HepG2 (cell line): ENCODE data around the gene ACD. TPM values are rescaled to one million over a fixed set of nuclear protein-coding genes. Genes with fewer than 3 reads are reported as not detected.

Experiments
- ATF7 ChIP-seq, 2 experiments: fragments of 450-650 bp in 1 of 2; sonication (generic) in 1 of 2; formaldehyde crosslinking in 1 of 2; IDR thresholded peaks; 2 replicates each; pipeline versions ENCODE4 v1.4.0 to v1.6.1; 2016 to 2020; ENCODE audit warnings: antibody characterized with exemption in 1 of 2, mild to moderate bottlenecking in 1 of 2, missing genetic modification reagents in 1 of 2
- CREB1 ChIP-seq, 2 experiments: fragments of 450-650 bp in 1 of 2; IDR thresholded peaks; 2 replicates each; pipeline ENCODE4 v1.6.1; 2016 to 2017; ENCODE audit warnings: control low read depth in 1 of 2, mild to moderate bottlenecking in 1 of 2, missing compliant biosample characterization in 1 of 2, missing genetic modification characterization in 1 of 2
- HNRNPH1 ChIP-seq: fragments of 200-400 bp; formaldehyde crosslinking; optimal IDR thresholded peaks from 2 replicates; pipeline ENCODE3; 2017; ENCODE audit warnings: mild to moderate bottlenecking, low read depth, low read length
- ZNF121 ChIP-seq: sonication (generic); formaldehyde crosslinking; IDR thresholded peaks from 2 replicates; pipeline ENCODE4 v1.5.0; 2020; ENCODE audit warnings: mild to moderate bottlenecking, missing genetic modification reagents
- ZNF768 ChIP-seq: sonication (generic); formaldehyde crosslinking; IDR thresholded peaks from 2 replicates; pipeline ENCODE4 v1.4.0; 2020; ENCODE audit warnings: missing genetic modification reagents
- polyA plus RNA-seq, 8 experiments: library from polyadenylated mRNA; depleted of rRNA in 3 of 8; stranded (reverse) in 7 of 8; unstranded in 1 of 8; fragments of >200 nt; fragmentation: Illumina TruSeq in 4 of 8; extraction: Trizol in 4 of 8; gene quantifications; 2 replicates each; pipeline versions ENCODE4 v1.2.1 to v1.2.3, GENCODE V29; 2011 to 2016; ENCODE audit warnings: low read depth in 4 of 8, missing spikeins in 1 of 8, mixed read lengths in 1 of 8; ENCODE audit not compliant: insufficient read depth in 1 of 8
- total RNA-seq, 5 experiments: library from RNA; depleted of rRNA; stranded (reverse); fragments of >200 nt; fragmentation: Illumina TruSeq; extraction: Trizol; gene quantifications; 2 replicates each; pipeline ENCODE4 v1.2.3, GENCODE V29; 2016; ENCODE audit warnings: low read depth in 1 of 5
- TF ChIP-seq, protein P1 (sequence below): sonication (generic); formaldehyde crosslinking; IDR thresholded peaks from 2 replicates; pipeline ENCODE4 v1.5.0; 2020; ENCODE audit warnings: mild to moderate bottlenecking, missing genetic modification reagents
- TF ChIP-seq, protein P2 (sequence below): sonication (generic); formaldehyde crosslinking; IDR thresholded peaks from 2 replicates; pipeline ENCODE4 v1.5.0; 2020; ENCODE audit warnings: mild to moderate bottlenecking, missing genetic modification reagents
- TF ChIP-seq, protein P3 (sequence below): sonication (generic); formaldehyde crosslinking; IDR thresholded peaks from 2 replicates; pipeline ENCODE4 v1.4.0; 2020; ENCODE audit warnings: missing genetic modification reagents, borderline replicate concordance

Gene ACD
- total and polyA plus RNA-seq, 2 of the 13 experiments (the other 11 are each of a cell fraction or from before 2014, with no cell fraction given) = 32.6 to 38.3 TPM

DNA sequence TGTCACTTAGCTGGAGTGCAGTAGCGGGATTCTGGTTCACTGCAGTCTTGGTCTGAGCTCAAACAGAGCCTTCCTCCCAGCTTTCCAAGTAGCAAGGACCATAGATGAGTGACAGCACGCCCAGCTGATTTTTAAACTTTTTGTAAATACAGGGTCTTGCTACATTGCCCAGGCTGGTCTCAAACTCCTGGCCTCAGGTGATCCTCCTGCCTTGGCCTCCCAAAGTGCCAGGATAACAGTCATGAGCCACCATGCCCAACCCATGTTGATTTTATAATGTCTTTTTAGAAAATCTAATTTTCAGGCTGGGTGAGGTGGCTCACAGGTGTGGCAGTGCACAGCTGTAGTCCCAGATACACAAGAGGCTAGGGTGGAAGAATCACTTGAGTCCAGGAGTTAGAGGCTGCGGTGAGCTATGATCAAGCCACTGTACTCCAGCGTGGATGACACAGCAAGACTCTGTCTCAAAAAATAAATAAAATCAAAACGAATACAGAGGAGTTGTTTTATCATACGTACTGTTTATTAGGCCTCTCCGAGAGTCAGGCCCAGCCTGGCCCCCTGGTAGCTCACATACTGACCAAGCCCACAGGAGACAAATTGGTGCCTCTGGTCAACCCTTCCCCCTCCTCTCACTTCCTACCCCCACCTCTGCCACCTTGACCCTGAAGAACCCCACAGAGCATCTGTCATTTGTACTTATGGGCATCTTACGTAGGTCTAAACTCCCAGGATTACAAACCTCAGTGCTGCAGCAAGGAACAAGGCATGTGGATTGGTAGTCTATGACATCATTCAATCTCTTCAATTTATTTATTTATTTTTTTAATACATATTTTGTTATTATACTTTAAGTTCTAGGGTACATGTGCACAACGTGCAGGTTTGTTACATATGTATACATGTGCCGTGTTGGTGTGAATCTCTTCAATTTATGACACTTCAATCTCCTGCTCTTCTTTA lies 20.2 kb upstream of the ACD start (continued):
- TF ChIP-seq, protein P1, sequence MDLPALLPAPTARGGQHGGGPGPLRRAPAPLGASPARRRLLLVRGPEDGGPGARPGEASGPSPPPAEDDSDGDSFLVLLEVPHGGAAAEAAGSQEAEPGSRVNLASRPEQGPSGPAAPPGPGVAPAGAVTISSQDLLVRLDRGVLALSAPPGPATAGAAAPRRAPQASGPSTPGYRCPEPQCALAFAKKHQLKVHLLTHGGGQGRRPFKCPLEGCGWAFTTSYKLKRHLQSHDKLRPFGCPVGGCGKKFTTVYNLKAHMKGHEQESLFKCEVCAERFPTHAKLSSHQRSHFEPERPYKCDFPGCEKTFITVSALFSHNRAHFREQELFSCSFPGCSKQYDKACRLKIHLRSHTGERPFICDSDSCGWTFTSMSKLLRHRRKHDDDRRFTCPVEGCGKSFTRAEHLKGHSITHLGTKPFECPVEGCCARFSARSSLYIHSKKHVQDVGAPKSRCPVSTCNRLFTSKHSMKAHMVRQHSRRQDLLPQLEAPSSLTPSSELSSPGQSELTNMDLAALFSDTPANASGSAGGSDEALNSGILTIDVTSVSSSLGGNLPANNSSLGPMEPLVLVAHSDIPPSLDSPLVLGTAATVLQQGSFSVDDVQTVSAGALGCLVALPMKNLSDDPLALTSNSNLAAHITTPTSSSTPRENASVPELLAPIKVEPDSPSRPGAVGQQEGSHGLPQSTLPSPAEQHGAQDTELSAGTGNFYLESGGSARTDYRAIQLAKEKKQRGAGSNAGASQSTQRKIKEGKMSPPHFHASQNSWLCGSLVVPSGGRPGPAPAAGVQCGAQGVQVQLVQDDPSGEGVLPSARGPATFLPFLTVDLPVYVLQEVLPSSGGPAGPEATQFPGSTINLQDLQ (CRISPR knock-in tag) = no peak
- TF ChIP-seq, protein P2, sequence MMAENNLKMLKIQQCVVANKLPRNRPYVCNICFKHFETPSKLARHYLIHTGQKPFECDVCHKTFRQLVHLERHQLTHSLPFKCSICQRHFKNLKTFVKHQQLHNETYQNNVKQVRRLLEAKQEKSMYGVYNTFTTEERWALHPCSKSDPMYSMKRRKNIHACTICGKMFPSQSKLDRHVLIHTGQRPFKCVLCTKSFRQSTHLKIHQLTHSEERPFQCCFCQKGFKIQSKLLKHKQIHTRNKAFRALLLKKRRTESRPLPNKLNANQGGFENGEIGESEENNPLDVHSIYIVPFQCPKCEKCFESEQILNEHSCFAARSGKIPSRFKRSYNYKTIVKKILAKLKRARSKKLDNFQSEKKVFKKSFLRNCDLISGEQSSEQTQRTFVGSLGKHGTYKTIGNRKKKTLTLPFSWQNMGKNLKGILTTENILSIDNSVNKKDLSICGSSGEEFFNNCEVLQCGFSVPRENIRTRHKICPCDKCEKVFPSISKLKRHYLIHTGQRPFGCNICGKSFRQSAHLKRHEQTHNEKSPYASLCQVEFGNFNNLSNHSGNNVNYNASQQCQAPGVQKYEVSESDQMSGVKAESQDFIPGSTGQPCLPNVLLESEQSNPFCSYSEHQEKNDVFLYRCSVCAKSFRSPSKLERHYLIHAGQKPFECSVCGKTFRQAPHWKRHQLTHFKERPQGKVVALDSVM (CRISPR knock-in tag) = peak; percentile 67
- TF ChIP-seq CREB1 (IDR thresholded peaks at IDR 0.05) (peak; percentile 39; the same call in 1 of the 2 replicates), CREB1 (CRISPR knock-in tag; IDR thresholded peaks at IDR 0.05) (no peak), ZNF121 (CRISPR knock-in tag) (peak; percentile 47; the same call in 1 of the 2 replicates), HNRNPH1 (no peak), ATF7 (IDR thresholded peaks at IDR 0.05) (peak; percentile 82), ATF7 (CRISPR knock-in tag; IDR thresholded peaks at IDR 0.05) (no peak), ZNF768 (no peak)
- TF ChIP-seq, protein P3, sequence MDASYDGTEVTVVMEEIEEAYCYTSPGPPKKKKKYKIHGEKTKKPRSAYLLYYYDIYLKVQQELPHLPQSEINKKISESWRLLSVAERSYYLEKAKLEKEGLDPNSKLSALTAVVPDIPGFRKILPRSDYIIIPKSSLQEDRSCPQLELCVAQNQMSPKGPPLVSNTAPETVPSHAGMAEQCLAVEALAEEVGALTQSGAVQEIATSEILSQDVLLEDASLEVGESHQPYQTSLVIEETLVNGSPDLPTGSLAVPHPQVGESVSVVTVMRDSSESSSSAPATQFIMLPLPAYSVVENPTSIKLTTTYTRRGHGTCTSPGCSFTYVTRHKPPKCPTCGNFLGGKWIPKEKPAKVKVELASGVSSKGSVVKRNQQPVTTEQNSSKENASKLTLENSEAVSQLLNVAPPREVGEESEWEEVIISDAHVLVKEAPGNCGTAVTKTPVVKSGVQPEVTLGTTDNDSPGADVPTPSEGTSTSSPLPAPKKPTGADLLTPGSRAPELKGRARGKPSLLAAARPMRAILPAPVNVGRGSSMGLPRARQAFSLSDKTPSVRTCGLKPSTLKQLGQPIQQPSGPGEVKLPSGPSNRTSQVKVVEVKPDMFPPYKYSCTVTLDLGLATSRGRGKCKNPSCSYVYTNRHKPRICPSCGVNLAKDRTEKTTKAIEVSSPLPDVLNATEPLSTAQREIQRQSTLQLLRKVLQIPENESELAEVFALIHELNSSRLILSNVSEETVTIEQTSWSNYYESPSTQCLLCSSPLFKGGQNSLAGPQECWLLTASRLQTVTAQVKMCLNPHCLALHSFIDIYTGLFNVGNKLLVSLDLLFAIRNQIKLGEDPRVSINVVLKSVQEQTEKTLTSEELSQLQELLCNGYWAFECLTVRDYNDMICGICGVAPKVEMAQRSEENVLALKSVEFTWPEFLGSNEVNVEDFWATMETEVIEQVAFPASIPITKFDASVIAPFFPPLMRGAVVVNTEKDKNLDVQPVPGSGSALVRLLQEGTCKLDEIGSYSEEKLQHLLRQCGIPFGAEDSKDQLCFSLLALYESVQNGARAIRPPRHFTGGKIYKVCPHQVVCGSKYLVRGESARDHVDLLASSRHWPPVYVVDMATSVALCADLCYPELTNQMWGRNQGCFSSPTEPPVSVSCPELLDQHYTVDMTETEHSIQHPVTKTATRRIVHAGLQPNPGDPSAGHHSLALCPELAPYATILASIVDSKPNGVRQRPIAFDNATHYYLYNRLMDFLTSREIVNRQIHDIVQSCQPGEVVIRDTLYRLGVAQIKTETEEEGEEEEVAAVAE (CRISPR knock-in tag) = no peak
- TF ChIP-seq, all 625 proteins: peak for 4
